WTC11 (cell line): ENCODE data around the gene CTNNA3. TPM values are rescaled to one million over a fixed set of nuclear protein-coding genes. Genes with fewer than 3 reads are reported as not detected.

Experiments
- ATAC-seq: fragments of 200-7000 bp; cut with Tn5 transposase; 2 replicates; pipeline ENCODE4 v1.10.0; 2021; ENCODE audit warnings: mild to moderate bottlenecking, moderate library complexity
- CTCF ChIA-PET: fragments of 300-600 bp; sonication (Branson Sonifier 250); formaldehyde crosslinking; loops from one replicate; lab custom pipeline; 2021; ENCODE audit warnings: antibody characterized with exemption; lab: Charles Lee
- POLR2A ChIA-PET: fragments of 350-600 bp; sonication (Branson Sonifier 250); formaldehyde crosslinking; loops from one replicate; lab custom pipeline; 2021; ENCODE audit warnings: antibody characterized with exemption; lab: Charles Lee
- DNase-seq: peaks from one replicate; pipeline ENCODE4 v3.0.0; 2021; ENCODE audit warnings: low spot score
- H3K27ac Mint-ChIP-seq: 2 replicates; pipeline ENCODE4 v1.8.0; 2021; ENCODE audit warnings: mixed read lengths
- H3K27me3 Mint-ChIP-seq: 2 replicates; pipeline ENCODE4 v1.8.0; 2021; ENCODE audit warnings: low read depth, mild to moderate bottlenecking, moderate library complexity, mixed read lengths
- H3K36me3 Mint-ChIP-seq: 2 replicates; pipeline ENCODE4 v1.8.0; 2021; ENCODE audit warnings: mixed read lengths
- H3K4me1 Mint-ChIP-seq: 2 replicates; pipeline ENCODE4 v1.8.0; 2022; ENCODE audit warnings: mixed read lengths
- H3K4me3 Mint-ChIP-seq: 2 replicates; pipeline ENCODE4 v1.8.0; 2021; ENCODE audit warnings: mild to moderate bottlenecking, moderate library complexity, mixed read lengths
- H3K9me3 Mint-ChIP-seq: 2 replicates; pipeline ENCODE4 v1.8.0; 2021; ENCODE audit warnings: mixed read lengths
- AR ChIP-seq: fragments of 250-450 bp; sonication (Bioruptor Pico); IDR thresholded peaks from 2 replicates; pipeline ENCODE4 v1.9.0; 2021; ENCODE audit warnings: mild to moderate bottlenecking
- ATF2 ChIP-seq: sonication (generic); formaldehyde crosslinking; IDR thresholded peaks from 2 replicates; pipeline ENCODE4 v1.8.1; 2022; ENCODE audit warnings: low read depth, missing genetic modification reagents, borderline replicate concordance
- CTCF ChIP-seq: fragments of 200-600 bp; IDR thresholded peaks from 2 replicates; pipeline ENCODE4 v1.8.0; 2022; ENCODE audit warnings: antibody characterized with exemption
- E2F1 ChIP-seq: sonication (generic); formaldehyde crosslinking; IDR thresholded peaks from 2 replicates; pipeline ENCODE4 v1.8.0; 2022; ENCODE audit warnings: mild to moderate bottlenecking, missing genetic modification reagents
- ERG ChIP-seq: fragments of 250-450 bp; sonication (Bioruptor Pico); IDR thresholded peaks from 2 replicates; pipeline ENCODE4 v1.8.0; 2021; ENCODE audit warnings: mild to moderate bottlenecking
- ESRRA ChIP-seq: sonication (generic); formaldehyde crosslinking; IDR thresholded peaks from 2 replicates; pipeline ENCODE4 v1.8.1; 2022; ENCODE audit warnings: mild to moderate bottlenecking, missing genetic modification reagents, borderline replicate concordance
- FOXJ3 ChIP-seq: sonication (generic); formaldehyde crosslinking; IDR thresholded peaks from 2 replicates; pipeline ENCODE4 v1.9.0; 2021; ENCODE audit warnings: missing genetic modification reagents, mild to moderate bottlenecking, borderline replicate concordance
- FOXP1 ChIP-seq: sonication (generic); formaldehyde crosslinking; IDR thresholded peaks from 2 replicates; pipeline ENCODE4 v1.8.0; 2022; ENCODE audit warnings: missing genetic modification reagents, mild to moderate bottlenecking, moderate library complexity, borderline replicate concordance
- GRHL2 ChIP-seq: fragments of 250-450 bp; sonication (Bioruptor Pico); IDR thresholded peaks from 2 replicates; pipeline ENCODE4 v1.8.0; 2022; ENCODE audit warnings: mild to moderate bottlenecking, moderate library complexity; ENCODE audit not compliant: insufficient replicate concordance, severe bottlenecking
- HMGXB4 ChIP-seq: sonication (generic); formaldehyde crosslinking; IDR thresholded peaks from 2 replicates; pipeline ENCODE4 v1.8.1; 2023; ENCODE audit warnings: mild to moderate bottlenecking, moderate library complexity, missing genetic modification reagents
- JUN ChIP-seq: sonication (generic); formaldehyde crosslinking; IDR thresholded peaks from 2 replicates; pipeline ENCODE4 v1.8.0; 2023; ENCODE audit warnings: mild to moderate bottlenecking, missing genetic modification reagents
- TCF7 ChIP-seq: sonication (generic); formaldehyde crosslinking; IDR thresholded peaks from 2 replicates; pipeline ENCODE4 v1.8.0; 2022; ENCODE audit warnings: mild to moderate bottlenecking, low read depth, missing genetic modification reagents, moderate library complexity
- TEAD1 ChIP-seq: sonication (generic); formaldehyde crosslinking; IDR thresholded peaks from 2 replicates; pipeline ENCODE4 v1.8.0; 2022; ENCODE audit warnings: mild to moderate bottlenecking, missing genetic modification reagents
- TEAD4 ChIP-seq: sonication (generic); formaldehyde crosslinking; IDR thresholded peaks from 2 replicates; pipeline ENCODE4 v1.8.0; 2022; ENCODE audit warnings: mild to moderate bottlenecking, missing genetic modification reagents
- ZNF396 ChIP-seq: fragments of 250-450 bp; sonication (Bioruptor Pico); IDR thresholded peaks from 2 replicates; pipeline ENCODE4 v1.8.0; 2021; ENCODE audit warnings: mild to moderate bottlenecking, moderate library complexity, borderline replicate concordance
- total RNA-seq: library from RNA; stranded (reverse); gene quantifications from 3 replicates; pipeline ENCODE4 v1.2.3, GENCODE V29; 2021
- TF ChIP-seq, protein P1 (sequence below): sonication (generic); formaldehyde crosslinking; IDR thresholded peaks from 2 replicates; pipeline ENCODE4 v1.8.1; 2022; ENCODE audit warnings: mild to moderate bottlenecking, missing genetic modification reagents, moderate library complexity, borderline replicate concordance

The CTNNA3 gene
- total RNA-seq, 1 experiment from 2014 or later, result 6.1 TPM

GRCh38 chr10:66931949-66932343 lies 764.0 kb downstream of the CTNNA3 start:
- ChIA-PET CTCF (interaction anchor here (0.6 to 3.1 kb wide), 10 partner anchors 9 to 589 kb away, joined by 3 to 23 read pairs (median 4); no protein-coding TSS in a partner anchor), POLR2A (no interaction called here)
- H3K27ac Mint-ChIP-seq, result no peak overlapping the region
- H3K36me3 Mint-ChIP-seq, result no peaks in the 10 kb centered on the region
- DNase-seq, result no peak
- peaks cover 27% of the 10 kb centered on the region for H3K27me3 Mint-ChIP-seq
- no peaks in the 10 kb centered on the region for H3K9me3 Mint-ChIP-seq
- peaks cover 41% of the 10 kb centered on the region for H3K4me1 Mint-ChIP-seq
- TF ChIP-seq TEAD1, result no peak
- TF ChIP-seq ATF2 (CRISPR knock-in tag), result no peak
- TF ChIP-seq FOXP1, result no peak
- TF ChIP-seq, protein P1, sequence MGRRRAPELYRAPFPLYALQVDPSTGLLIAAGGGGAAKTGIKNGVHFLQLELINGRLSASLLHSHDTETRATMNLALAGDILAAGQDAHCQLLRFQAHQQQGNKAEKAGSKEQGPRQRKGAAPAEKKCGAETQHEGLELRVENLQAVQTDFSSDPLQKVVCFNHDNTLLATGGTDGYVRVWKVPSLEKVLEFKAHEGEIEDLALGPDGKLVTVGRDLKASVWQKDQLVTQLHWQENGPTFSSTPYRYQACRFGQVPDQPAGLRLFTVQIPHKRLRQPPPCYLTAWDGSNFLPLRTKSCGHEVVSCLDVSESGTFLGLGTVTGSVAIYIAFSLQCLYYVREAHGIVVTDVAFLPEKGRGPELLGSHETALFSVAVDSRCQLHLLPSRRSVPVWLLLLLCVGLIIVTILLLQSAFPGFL (CRISPR knock-in tag), result no peak
- no peak for ATAC-seq
- no peak overlapping the region for H3K4me3 Mint-ChIP-seq

- H3K4me1 Mint-ChIP-seq, result peaks cover 44% of the 10 kb centered on the region
- H3K4me3 Mint-ChIP-seq, result no peak overlapping the region
- CTCF ChIA-PET, result interaction anchor here (0.6 to 3.1 kb wide), 10 partner anchors 10 to 590 kb away, joined by 3 to 23 read pairs (median 4); no protein-coding TSS in a partner anchor
- DNase-seq (no peak), ATAC-seq (peak; percentile 50)
- H3K27me3 Mint-ChIP-seq, result peaks cover 30% of the 10 kb centered on the region
- POLR2A ChIA-PET, result no interaction called here
- peak; percentile 62 for TF ChIP-seq CTCF
- no peak for TF ChIP-seq ERG
- TF ChIP-seq ESRRA (CRISPR knock-in tag), result no peak
- TF ChIP-seq TEAD4 (CRISPR knock-in tag), result no peak
- TF ChIP-seq TCF7 (CRISPR knock-in tag), result no peak
- no peak for TF ChIP-seq E2F1 (CRISPR knock-in tag)
- H3K27ac Mint-ChIP-seq, result no peak overlapping the region
- no peaks in the 10 kb centered on the region for H3K9me3 Mint-ChIP-seq
- H3K36me3 Mint-ChIP-seq, result no peaks in the 10 kb centered on the region
These were observed 764.6 kb downstream of the CTNNA3 start for GRCh38 chr10:66931340-66931948.

- peaks cover 30% of the 10 kb centered on the region for H3K27me3 Mint-ChIP-seq
- ChIA-PET POLR2A (no interaction called here), CTCF (interaction anchor here (0.8 kb wide), 1 partner anchor 592 kb away, joined by 3 read pairs; no protein-coding TSS in a partner anchor)
- no peaks in the 10 kb centered on the region for H3K9me3 Mint-ChIP-seq
- no peak for DNase-seq
- no peak overlapping the region for H3K27ac Mint-ChIP-seq
- no peaks in the 10 kb centered on the region for H3K36me3 Mint-ChIP-seq
- no peak overlapping the region for H3K4me3 Mint-ChIP-seq
- no peak for ATAC-seq
- H3K4me1 Mint-ChIP-seq, result peaks cover 60% of the 10 kb centered on the region
- TF ChIP-seq HMGXB4 (CRISPR knock-in tag) (no peak), AR (no peak), GRHL2 (CRISPR knock-in tag) (no peak), FOXJ3 (CRISPR knock-in tag) (no peak), E2F1 (CRISPR knock-in tag) (no peak), TCF7 (CRISPR knock-in tag) (no peak), JUN (CRISPR knock-in tag) (no peak), ZNF396 (CRISPR knock-in tag) (no peak), TEAD1 (no peak)
These were observed 766.6 kb downstream of the CTNNA3 start for GRCh38 chr10:66929375-66929774.
